EH (cell line): Measurements from ENCODE around the gene SLC7A9.
"Not testable (repeated sequence)": the region's sequence is repeated elsewhere in the genome, so short reads cannot be mapped to it uniquely, and the experiment has no call there.

Experiments
- DNase-seq: peaks from one replicate; pipeline ENCODE4 v3.0.0-alpha.2; 2015; ENCODE audit warnings: low read depth

SLC7A9 gene

GRCh38 chr19:32863841-32864240, 5.7 kb downstream of the SLC7A9 start:
- no peak for DNase-seq

DNA sequence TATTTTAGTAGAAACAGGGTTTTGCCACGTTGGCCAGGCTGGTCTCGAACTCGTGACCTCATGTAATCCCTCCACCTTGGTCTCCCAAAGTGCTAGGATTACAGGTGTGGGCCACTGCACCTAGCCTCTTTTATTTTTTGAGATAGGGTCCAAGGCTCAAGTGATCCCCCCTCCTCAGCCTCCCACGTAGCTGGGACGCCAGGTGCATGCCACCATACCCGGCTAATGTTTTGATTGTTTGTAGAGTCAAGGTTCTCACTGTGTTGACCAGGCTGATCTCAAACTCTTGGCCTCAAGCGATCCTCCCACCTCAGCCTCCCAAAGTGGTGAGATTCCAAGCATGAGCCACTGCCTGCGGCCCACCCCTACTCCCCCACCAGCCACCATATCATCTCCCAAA, 6.3 kb downstream of the SLC7A9 start:
- DNase-seq: no peak

DNA sequence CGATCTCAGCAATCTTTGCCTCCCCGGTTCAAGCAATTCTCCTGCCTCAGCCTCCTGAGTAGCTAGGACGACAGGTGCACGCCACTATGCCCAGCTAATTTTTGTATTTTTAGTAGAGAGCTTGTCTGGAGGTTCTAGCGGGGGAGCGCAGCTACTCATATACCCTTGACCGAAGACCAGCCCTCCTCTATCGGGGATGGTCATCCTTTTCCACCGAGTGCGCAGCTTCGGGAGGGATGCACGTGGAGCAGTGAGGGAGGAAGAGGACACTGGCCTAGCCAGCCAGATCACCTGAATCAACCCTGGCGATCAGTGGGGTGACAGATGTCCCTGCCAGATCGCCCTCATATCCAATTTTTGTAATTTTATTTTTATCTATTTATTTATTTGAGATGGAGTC, 6.8 kb downstream of the SLC7A9 start:
- DNase-seq: no peak

- no peak for DNase-seq
Observed at GRCh38 chr19:32862173-32862572, 7.4 kb downstream of the SLC7A9 start.

- no peak for DNase-seq
Observed at GRCh38 chr19:32861596-32861995, 8.0 kb downstream of the SLC7A9 start.

- no peak for DNase-seq
Observed at GRCh38 chr19:32859591-32859990, 10.0 kb downstream of the SLC7A9 start.

GRCh38 chr19:32858559-32858958, 11.0 kb downstream of the SLC7A9 start:
- no peak for DNase-seq

DNA sequence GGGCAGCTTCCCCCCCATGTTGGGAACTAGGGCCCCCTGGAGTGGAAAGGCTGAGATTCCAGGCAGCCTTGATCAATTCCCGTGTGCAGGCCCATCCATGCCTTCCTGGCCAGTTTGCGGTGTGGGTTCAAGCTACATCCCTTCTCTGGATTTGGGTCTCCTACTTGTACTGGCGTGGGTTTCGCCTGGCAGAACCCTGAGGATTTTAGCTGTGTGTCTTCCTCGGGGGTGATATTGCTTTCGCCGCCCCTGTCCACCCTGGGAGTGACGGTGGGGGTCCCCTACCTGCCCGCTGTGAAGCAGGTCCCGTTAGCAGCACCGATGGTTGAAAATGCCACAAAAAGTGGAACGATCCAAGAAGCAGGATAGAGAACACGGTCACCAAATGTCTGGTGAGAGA, 11.4 kb downstream of the SLC7A9 start:
- no peak for DNase-seq

DNA sequence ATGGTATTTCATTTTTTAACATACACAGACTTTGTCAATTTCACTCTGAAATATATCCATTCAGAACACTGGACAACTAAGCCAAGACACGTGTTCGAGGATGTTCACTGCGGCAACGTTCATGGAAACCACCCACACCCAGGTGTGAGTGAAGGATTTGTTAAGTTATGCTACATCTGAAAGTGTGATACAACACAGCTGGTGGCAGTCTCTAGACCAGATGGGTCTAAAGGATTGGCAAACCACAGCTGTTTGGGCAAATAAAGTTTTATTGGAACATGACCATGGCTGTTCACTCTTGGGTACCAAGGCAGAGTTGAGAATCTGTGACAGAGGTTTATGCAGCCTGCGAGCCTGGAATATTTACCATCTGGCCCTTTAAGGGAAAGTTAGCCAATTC, 12.0 kb downstream of the SLC7A9 start:
- DNase-seq: no peak

DNA sequence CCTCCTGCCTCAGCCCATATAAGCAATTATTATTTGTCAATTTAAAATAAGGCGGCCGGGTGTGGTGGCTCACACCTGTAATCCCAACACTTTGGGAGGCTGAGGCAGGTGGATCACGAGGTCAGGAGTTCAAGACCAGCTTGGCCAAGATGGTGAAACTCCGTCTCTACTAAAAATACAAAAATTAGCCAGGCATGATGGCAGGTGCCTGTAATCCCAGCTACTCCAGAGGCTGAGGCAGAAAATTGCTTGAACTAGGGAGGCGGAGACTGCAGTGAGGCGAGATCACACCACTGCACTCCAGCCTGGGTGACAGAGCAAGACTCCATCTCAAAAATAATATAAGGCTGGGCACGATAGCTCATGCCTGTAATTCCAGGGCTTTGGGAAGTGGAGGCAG, 12.7 kb downstream of the SLC7A9 start:
- not testable (repeated sequence) for DNase-seq

DNA sequence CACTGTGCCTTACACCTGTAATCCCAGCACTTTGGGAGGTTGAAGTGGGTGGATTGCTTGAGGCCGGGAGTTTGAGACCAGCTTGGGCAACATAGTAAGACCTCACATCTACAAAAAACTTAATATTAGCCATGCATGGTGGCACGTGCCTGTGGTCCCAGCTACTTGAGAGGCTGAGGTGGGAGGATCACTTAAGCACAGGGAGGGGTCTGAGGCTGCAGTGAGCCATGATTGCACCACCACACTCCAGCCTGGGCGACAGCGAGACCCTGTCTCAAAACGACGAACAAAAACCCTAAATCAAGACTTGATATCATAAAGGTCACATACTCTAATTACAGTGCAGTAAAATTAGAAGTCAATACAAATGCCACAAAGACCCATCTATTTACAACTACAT, 17.4 kb downstream of the SLC7A9 start:
- DNase-seq: no peak

GRCh38 chr19:32848035-32848434, 21.5 kb downstream of the SLC7A9 start:
- DNase-seq: not testable (repeated sequence)

- no peak for DNase-seq
Observed at GRCh38 chr19:32843716-32844245, 25.8 kb downstream of the SLC7A9 start.

- DNase-seq: no peak
Observed at GRCh38 chr19:32842061-32842460, 27.5 kb downstream of the SLC7A9 start.

DNA sequence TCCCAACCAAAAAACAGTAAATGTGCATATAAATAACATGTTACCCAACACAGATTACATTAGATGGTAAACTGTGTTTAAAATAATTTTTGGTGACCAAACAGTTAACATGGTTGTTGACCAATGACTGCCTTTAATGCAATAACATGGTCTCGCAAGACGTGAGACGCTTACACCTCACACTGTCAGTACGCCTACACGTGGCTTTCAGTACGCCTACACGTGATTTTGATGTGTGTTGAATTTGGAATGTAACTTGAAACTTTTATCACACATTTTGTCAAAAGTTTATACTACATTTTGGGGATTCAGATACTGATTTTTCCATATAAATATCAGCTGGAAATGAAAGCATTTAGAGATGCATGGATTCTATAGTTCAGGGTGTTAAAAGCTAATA, 32.0 kb downstream of the SLC7A9 start:
- no peak for DNase-seq

- DNase-seq: not testable (repeated sequence)
Observed at GRCh38 chr19:32833388-32833787, 36.2 kb downstream of the SLC7A9 start.

GRCh38 chr19:32832825-32833224, 36.7 kb downstream of the SLC7A9 start:
- not testable (repeated sequence) for DNase-seq

GRCh38 chr19:32832094-32832493, 37.5 kb downstream of the SLC7A9 start:
- not testable (repeated sequence) for DNase-seq

DNA sequence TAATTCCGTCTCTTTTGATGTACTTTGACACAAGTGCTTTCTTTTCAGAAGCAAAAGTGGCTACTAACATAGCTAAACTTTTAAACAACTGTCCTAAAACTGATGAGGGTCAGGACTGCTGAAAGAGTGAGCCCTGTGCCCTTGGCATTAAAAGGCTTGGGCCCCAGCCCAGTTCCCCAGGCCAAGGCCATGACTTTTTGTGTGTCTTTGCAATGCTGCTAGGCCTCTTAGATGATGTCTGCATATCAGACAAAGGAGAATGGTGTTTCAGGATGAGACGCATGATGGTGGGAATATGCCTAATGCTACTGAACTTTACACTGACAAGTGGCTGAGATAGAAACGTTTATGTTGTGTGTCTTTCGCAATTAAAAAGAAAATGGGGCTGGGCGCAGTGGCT, 38.0 kb downstream of the SLC7A9 start:
- DNase-seq: no peak

DNA sequence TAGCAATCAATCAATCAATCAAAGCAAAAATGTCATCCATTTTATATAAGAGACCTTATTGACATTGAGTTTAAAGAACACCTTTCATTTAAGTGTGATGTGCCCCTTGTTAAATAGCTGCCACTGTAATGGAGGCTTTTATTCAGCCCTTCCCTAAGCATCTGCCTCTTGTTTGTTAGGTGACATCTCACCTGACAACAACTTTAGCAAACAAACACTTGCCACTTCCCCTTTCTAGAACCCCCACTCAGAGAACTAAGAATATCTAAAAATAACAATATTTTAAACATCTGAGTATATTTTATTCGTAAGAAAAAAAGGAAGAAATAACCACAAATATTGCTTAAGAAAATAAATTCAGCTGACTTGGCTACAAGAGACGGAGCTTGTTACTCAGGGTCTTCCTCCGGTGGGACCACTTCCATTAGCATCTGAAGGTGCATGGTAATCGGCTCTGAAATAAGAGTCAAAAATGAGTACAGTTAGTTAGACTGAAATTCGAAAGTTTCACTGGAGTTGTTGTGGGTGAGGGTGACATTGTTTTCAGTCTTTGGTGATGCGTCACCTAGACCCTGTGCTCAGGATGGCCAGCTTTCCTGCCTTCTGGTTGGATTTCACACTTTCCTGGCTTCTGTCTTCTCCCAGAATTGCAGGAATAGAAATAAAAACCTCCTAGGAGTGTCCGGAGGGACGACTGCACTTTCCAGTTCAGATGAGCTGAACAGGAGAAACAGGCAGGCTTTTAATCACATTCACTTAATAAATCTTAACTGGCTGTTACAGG, 39.1 kb downstream of the SLC7A9 start:
- peak; percentile 88 for DNase-seq

GRCh38 chr19:32829345-32829896, 40.1 kb downstream of the SLC7A9 start:
- DNase-seq: no peak

DNA sequence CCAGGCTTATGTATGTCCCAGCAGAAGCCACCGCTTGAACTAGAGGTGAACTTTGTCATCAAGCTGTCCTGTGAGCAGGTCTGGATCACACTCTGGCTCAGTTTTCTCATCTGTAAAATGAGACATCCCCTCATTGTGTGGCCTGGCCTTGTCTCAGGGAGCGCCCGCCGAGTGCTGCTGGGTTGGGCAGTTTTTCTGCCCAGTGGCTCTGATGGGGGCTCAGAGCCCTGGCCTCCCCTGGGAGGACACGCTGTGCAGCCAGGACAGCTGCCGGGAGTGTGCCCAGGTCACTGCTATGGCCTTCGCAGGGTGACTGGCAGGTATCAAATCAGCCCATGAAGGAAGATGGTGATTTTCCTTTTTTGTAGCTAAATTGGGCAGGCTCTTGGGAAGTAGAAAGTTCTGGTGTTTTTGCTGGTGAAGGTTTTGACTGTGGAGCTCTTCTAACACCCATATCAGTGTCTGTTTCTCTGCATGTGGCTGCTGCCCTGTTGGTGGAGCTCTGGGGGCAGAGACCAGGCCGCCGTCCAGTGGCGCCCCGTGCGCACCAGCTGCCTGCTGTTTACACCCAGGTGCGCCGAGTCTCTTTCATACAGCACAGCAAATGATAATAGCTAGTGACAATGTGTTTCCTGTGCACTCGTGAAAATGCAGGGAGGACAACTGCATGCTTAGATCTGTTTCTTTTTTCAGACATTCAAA, 40.8 kb downstream of the SLC7A9 start:
- no peak for DNase-seq

GRCh38 chr19:32828139-32828538, 41.4 kb downstream of the SLC7A9 start:
- no peak for DNase-seq
